HG03064 (cell line): ENCODE results near the gene PWWP3B.
"Not testable (repeated sequence)": the region's sequence is repeated elsewhere in the genome, so short reads cannot be mapped to it uniquely, and the experiment has no call there.

Source experiments
- ATAC-seq: cut with Tn5 transposase; IDR thresholded peaks from one replicate; pipeline ENCODE4 v1.9.1; 2021; ENCODE audit warnings: low read depth; ENCODE audit not compliant: unreplicated experiment

The PWWP3B gene

DNA sequence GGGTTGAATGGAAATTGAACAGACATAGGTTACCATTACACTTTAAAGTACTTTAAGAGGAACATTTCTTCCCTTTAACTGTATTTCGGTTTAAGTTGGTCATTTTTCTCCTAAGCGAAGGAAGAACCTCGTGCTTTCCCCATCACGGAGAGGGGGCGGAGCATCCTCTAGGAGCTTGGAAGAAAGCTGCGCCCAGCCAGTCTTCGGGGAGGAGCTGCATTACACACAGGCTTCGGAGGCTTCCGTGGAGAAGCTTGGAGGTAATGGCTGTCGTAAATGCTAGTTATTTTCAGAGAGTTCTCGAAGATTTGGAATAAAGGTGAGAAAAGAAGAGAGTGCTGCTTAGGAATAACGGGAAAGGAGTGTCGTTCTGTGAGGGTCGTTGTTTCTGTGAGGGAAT is at the start of gene PWWP3B:
PWWP3B (plus strand) TSS at position 199 of the 400 bp plus-strand sequence. CDS start 37,128 bp downstream, outside the sequence.
- ATAC-seq = no peak

DNA sequence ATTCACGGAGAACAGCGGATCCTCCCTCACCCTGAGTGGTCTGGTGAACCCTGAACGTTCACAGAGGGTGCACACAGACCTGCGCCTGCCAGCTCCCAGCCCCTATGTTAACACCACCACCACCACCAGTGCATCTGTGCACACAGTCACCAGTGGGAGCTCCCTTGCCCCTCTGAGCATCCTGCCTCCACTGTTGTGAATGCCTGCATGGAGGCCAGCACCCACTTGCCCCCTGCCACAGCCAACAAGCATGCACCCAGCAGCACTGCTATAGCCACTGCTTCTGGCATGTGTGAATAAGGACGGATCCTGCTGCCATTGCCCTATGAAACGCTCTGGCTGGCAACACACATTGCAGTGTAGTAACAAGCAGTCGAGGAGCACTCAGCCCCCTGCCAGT is 29.1 kb upstream of the PWWP3B start:
- ATAC-seq = no peak

DNA sequence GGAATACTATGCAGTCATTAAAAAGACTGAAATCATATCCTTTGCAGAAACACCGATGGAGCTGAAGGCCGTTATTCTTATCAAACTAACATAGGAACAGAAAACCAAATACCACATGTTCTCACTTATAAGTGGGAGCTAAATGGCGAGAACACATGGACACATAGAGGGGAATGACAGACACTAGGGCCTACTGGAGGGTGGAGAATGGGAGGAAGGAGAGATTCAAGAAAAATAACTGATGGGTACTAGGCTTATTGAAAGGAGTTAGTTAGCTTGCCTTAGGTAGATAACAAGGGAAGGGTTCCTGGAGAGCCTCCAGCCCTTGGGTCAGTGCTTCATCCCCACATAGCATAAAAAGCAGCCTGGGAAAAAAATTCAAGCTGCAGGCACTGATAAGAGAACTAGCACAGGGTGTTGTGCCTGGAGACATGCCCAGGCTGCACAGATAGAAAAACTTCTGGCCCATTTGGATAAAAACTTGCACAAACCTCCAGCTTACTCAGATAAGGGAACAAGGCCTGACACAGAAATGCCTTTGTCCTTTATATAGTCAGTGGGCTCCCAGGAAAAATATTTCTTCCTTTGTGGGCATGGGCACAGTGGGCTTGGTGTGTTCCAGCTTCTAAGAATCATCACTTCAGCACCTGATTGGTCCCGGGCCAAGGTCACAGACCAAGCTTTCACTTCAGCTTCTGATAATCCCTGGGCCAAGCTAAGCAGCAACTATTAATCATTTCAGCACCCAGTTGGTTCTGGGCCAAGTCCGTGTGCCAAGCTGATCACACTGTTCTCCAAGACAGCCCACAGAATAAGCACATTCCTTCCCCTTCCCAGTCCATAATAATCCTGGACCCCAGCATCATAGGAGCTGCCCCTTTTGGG is 23.1 kb upstream of the PWWP3B start:
- ATAC-seq = no peak

DNA sequence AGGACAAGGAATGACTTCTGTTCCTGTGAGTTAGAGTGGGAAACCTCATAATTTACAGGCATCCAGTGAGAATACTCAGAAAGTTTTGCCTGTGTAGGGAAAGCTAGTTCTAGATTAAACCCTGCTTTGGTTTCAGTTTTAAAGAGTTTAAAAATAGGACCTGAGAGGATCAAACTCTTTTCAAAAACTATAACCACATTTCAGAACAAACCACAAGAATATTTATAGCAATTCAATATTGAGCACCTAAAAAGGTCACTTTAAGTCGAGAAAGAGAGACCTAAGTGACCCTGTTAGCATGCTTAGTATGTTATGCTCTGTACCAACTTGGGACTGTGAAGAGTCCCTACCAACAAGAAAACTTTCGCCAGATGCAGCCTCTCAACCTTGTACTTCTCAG is 17.4 kb upstream of the PWWP3B start:
- no peak for ATAC-seq

DNA sequence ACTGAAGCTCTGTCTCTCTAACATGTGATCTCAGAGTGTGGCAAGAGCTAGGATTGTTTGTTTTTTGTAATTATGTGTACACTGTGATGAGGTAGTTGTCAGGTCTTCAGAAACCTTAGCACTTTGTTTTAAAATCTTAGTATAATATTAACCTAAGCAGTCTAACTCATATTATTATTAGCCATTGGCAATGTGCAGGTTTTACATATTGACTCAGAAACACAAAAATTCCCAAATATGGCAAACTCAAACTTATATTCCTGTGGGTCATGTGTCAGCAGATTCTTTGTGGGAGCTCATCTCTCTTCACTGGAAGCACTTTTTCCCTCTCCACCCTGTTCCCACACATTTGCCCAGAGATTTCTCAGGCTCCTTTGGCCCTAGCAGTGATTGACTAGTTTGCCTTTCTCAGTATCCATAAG is 8.2 kb upstream of the PWWP3B start:
- ATAC-seq = no peak

DNA sequence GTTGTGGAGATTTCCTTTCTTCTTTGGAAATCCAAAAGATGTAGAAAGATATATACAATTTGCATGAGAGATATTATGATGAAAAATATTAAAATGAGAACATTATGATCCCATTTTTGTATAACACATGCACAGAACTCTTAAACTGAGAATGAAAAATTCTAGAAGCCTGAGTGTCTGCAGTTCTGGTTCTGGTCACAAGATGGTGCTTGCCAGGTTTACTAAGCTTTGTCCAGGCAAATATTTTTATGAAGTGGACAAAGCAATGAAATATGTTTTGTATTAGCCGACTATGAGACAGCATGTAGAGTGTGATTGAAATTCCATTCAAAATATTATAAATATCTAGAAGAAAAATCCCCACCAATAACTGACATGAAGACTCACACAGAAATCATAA is 2.2 kb downstream of the PWWP3B start:
- no peak for ATAC-seq

DNA sequence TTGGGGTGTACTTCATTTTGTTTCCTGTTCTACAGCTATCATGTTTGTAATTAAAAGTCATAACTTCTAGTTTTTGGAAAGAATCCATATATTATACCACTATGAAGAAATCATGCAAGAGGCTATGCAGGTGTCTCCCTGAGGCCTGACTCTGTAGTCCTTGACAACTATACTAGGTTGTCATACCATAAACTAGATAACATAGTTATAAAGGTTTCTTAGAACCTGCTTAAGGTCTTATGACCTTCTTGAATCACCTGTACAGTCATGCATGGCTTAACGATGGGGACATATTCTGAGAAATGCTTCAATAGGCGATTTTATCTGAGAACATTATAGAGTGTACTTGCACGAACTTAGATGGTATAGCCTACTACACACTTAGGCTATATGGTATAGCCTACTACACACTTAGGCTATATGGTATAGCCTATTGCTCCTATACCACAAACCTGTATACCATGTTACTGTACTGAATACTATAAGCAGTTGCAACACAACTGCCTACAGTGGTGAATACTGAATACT is 3.3 kb downstream of the PWWP3B start:
- ATAC-seq = no peak

DNA sequence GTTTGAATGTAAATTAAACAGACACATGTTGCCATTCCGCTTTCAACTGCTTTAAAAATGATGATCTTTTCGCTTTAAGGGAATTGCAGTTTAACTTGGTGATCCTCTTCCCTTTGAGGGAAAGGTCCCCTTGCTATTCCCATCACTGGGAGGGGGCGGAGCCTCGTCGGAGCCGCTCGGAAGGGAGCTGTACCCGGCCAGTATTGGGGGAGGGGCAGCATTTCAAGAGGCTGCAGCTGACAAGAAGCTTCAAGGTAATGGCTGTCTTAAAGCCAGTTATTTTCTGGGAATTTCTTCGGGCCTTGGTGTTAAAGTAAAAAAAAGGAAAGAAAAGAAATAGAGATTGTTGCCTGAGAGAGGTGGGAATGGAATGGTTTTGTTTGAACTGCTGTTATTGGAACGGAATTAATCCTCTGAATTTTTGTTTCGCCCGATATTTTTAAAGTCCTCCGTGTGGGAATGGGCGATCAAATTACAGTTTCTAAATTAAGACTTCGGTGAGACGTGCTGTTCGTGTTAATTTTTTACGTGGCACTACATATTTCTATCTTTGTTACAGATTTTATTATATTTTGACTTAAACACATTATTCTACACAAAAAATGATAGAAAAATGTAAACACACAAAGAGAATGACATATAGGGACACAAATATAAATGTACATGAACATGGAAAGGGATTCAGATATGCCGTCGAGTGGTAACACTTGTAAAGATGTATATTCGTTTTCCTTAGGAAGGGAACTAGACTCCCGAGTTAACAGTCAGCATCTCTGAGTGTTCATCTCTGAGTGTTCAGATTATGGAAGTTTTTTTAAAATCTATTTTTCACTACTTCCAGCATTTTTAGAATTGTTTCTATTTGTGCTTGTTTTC is 9.2 kb downstream of the PWWP3B start:
- no peak for ATAC-seq

DNA sequence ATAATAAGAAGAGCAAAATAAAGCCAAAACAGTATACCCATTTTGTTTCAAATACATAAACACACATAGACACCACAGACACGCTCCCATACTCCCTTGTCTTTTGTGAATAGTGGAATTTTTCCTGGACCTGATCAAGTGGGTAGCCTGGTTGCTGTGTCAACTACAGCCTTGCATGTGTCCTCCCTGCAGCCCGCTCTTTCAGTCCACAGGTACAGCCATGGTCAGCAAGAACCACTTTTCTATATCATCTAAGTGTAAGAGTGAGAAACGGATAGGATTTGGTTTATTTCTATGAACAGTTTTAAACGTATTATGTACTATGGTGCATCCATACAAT is 9.8 kb downstream of the PWWP3B start:
- no peak for ATAC-seq

DNA sequence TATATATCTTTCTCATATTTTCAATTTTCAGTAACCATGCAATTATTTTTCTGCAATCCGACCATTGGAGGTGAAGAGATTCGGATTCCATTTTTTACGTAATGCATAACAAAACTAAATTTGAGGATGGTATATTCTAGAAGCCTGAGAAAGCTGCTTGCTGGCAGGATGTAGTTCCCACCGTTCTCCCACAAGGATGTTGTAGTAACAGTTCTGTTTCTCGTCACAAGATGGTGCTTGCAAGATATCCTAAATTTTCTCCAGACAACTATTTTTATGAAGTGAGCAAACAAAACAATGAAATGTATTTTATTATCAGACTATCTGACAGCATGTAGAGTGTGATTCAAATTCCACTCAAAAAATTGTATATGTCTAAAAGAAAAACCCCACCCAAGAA is 10.7 kb downstream of the PWWP3B start:
- no peak for ATAC-seq

DNA sequence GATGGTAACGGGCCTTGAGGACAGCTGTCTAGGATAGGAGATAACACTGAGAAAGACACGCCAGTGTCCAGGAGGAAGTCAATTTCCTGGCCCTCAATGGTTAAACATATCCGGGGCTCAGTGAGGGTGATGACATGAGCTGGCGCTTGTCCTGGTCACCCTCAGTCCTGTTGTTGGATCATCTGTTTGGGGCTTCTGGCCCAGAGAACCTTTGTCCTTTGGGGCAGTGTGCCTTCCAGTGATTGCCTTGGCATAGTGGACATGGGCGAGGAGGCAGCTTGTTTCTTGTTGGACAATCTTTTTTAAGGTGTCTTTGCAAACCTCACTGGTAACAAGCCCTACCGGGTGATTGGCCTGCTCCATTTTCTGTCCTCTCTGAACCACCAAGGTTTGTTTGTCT is 15.6 kb downstream of the PWWP3B start:
- ATAC-seq = not testable (repeated sequence)

DNA sequence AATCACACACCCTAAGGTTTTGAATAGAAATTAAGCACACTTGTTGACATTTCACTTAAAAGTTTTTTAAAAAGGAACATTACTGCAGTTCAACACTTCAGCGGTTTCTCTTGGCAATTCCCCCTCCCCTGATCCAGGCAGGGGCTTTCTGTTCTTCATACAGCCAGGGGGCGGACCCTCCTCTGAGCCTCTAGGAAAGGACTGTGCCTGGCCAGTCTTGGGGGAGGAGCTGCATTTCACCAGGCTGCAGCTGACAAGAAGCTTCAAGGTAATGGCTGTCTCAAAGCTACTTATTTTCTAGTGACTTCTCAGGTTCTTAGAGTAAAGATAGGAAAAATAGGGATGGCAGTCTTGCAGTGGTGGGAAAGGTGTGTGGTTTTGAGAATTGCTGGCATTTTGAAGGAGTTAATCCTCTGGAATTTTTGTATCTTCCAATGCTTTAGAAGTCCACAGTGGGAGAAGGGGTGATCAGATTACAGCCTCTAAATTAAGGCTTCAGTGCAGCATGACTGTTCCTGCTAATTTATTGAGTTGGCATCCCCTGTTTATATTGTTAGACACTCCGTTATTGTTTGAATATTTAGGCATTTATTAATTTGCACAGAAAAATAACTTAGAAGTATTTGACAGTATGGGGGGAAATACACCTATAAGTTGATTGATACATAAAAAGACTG is 33.5 kb downstream of the PWWP3B start:
- ATAC-seq = no peak

DNA sequence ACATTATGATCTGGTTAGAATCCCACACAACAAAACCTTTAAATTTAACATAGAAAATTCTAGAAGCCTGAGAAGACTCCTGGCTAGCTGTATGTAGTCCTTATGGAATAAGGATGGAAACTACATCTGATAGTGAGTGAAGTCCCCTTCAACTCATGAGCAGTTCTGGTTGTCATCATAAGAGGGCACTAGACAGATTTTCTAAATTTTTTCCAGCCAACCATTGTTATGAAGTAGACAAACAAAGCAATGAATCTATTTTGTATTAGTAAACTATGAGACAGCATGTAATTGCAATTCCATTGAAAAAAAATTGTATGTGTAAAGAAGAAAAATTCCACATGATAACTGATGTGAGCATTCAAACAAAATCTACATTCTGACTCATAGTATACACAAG is 35.2 kb downstream of the PWWP3B start:
- ATAC-seq = no peak

DNA sequence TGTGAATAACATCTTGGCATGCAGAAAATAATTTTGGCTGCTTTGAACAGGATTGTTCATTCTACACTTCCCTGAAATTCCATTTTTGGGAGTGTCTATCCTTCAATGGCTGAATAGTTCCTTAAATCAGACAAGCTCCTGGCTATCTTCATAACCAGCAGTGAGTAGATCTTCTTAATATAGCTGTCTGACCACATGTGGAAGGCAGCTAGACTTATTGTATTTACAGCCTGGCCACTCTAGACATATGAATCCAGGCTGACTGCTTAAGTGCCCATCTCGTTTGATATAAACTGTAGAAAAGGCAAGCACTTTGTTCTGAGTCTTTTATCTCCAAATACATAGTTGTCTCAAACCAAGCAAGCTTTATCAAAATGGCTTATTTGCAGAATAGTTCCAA is 40.0 kb downstream of the PWWP3B start:
- ATAC-seq = no peak
